ENCODE data around the gene KCNJ6.

The KCNJ6 gene

DNA sequence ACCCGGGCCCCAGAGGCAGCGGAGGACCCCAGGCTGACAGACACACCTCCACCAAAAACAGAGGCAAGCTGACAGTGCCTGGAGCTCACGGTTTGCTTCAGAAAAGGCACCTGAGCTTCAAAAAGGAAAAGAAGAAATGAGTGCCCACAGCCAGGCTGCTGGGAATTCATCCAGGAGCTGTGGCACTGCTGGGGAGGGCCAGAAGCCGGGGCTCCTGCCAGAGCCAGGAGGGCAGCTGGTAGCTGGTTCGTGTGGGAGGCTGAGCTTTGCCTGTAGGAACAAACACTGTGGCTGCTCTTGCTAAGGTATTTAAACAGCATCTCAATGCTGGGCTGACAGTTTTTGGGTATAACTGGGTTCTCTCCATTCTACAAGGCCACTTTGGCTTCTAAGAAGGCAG, 19.5 kb downstream of the KCNJ6 start:
- no peaks in the 10 kb centered on the region for H3K4me1 ChIP-seq (ENCODE audit: low read length)
- H3K4me2 ChIP-seq (ENCODE audit: low read length) = no peak overlapping the region
- TF ChIP-seq, protein P1, sequence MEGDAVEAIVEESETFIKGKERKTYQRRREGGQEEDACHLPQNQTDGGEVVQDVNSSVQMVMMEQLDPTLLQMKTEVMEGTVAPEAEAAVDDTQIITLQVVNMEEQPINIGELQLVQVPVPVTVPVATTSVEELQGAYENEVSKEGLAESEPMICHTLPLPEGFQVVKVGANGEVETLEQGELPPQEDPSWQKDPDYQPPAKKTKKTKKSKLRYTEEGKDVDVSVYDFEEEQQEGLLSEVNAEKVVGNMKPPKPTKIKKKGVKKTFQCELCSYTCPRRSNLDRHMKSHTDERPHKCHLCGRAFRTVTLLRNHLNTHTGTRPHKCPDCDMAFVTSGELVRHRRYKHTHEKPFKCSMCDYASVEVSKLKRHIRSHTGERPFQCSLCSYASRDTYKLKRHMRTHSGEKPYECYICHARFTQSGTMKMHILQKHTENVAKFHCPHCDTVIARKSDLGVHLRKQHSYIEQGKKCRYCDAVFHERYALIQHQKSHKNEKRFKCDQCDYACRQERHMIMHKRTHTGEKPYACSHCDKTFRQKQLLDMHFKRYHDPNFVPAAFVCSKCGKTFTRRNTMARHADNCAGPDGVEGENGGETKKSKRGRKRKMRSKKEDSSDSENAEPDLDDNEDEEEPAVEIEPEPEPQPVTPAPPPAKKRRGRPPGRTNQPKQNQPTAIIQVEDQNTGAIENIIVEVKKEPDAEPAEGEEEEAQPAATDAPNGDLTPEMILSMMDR (IDR thresholded peaks at IDR 0.05; ENCODE audit: low read depth, low read length) = no peak
- TF ChIP-seq EZH2phosphoT487 (IDR thresholded peaks at IDR 0.05; ENCODE audit: low read depth) = no peak

DNA sequence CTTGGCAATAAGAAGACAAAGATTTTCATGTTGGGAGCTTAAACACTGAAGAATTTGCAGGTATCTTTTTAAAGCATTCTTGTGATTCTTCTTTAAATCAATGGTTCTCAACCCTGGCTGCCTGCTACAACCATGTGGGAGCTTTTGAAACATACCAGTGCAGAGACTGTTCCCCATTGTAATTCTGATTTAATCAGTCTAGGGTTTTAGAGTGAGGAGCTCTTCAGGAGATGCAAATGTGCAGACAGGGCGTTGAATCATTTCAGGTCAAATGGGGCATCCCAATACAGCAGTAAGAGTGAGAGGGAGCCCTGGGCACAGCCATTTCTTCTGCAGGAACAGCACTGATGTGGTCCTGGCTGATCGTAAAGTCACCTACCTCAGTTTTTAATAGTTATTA, 24.3 kb downstream of the KCNJ6 start:
- H3K4me1 ChIP-seq (ENCODE audit: low read length) = no peaks in the 10 kb centered on the region
- no peak overlapping the region for H3K9ac ChIP-seq (ENCODE audit: low read length)
- H3K4me3 ChIP-seq (ENCODE audit: low read length) = no peak overlapping the region
- H4K20me1 ChIP-seq (ENCODE audit: insufficient read depth, low read length) = no peaks in the 10 kb centered on the region
- no peaks in the 10 kb centered on the region for H3K27me3 ChIP-seq (ENCODE audit: low read depth, low read length)
- no peak overlapping the region for H2AFZ ChIP-seq (ENCODE audit: low read depth, low read length)
- TF ChIP-seq EZH2phosphoT487 (IDR thresholded peaks at IDR 0.05; ENCODE audit: low read depth) = no peak
- TF ChIP-seq, protein P1 (IDR thresholded peaks at IDR 0.05; ENCODE audit: low read depth, low read length) = no peak
- H3K36me3 ChIP-seq (replicated peaks; ENCODE audit: low read depth, low read length) = no peaks in the 10 kb centered on the region
- no peaks in the 10 kb centered on the region for H3K9me3 ChIP-seq (ENCODE audit: insufficient read depth, low read length)
- H3K27ac ChIP-seq (ENCODE audit: low read length) = no peak overlapping the region
- H3K79me2 ChIP-seq (ENCODE audit: low read length) = no peaks in the 10 kb centered on the region
- no peak overlapping the region for H3K4me2 ChIP-seq (ENCODE audit: low read length)

More for the DNA sequence above, 19.5 kb downstream of the KCNJ6 start:
- Histone ChIP-seq H3K27ac (ENCODE audit: low read length) (no peak overlapping the region), H3K36me3 (replicated peaks; ENCODE audit: low read depth, low read length) (no peaks in the 10 kb centered on the region), H3K4me3 (ENCODE audit: low read length) (no peak overlapping the region), H3K9ac (ENCODE audit: low read length) (no peak overlapping the region), H2AFZ (ENCODE audit: low read depth, low read length) (no peak overlapping the region), H4K20me1 (ENCODE audit: insufficient read depth, low read length) (no peaks in the 10 kb centered on the region), H3K79me2 (ENCODE audit: low read length) (no peaks in the 10 kb centered on the region), H3K9me3 (ENCODE audit: insufficient read depth, low read length) (no peaks in the 10 kb centered on the region), H3K27me3 (ENCODE audit: low read depth, low read length) (no peaks in the 10 kb centered on the region)

DNA sequence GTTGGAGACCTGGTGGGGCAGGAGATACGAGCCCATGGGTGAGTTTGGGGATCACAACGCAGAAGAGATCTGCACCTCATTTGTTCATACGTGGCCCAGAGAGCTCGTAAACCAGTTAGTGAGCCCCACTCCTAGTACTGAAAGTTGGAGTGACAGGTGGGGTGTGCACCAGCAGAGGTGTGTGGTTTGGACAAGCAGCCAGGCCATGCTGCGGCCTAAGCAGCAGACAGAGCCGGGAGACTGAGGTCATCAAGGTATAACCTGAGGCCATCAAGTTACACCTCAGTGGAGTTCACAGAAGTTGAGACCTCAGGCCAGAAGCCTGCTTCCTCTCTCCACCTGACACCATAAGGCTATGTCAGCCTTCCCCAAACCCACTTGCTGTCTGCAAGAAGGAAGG, 27.6 kb downstream of the KCNJ6 start:
- H3K9ac ChIP-seq (ENCODE audit: low read length) = no peak overlapping the region
- no peak overlapping the region for H3K27ac ChIP-seq (ENCODE audit: low read length)

DNA sequence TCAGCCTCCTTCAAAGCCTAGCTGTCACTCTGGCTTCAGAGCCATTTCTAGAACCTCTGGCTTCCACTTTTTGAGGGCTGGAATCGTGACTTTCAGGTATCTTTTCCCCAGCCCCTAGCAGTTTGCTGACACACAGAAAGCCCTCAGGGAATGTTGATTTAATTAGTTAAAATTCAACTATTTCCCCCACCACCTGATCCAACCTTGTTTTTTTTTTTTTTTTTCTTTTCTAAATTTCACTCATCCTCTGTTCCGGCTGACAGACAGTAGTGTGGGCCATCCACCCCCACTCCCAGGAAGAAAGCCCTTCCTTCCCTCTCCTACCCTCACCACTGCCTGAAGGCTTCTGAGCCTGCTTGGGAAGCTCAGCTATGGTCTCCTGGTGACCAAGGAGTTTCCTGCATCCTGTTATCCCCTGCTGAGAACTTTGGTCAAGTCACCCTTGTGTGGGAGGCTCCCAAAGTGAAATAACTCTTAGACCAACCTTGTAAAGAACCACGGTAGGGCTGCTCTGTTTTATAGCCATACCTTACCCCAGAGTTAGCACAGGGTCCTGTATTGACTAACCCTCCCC, 29.4 kb downstream of the KCNJ6 start:
- Histone ChIP-seq H3K27ac (ENCODE audit: low read length) (no peak overlapping the region), H3K27me3 (ENCODE audit: low read depth, low read length) (no peaks in the 10 kb centered on the region), H3K79me2 (ENCODE audit: low read length) (no peaks in the 10 kb centered on the region), H4K20me1 (ENCODE audit: insufficient read depth, low read length) (no peaks in the 10 kb centered on the region), H3K9me3 (ENCODE audit: insufficient read depth, low read length) (no peaks in the 10 kb centered on the region), H3K4me2 (ENCODE audit: low read length) (no peak overlapping the region), H3K4me1 (ENCODE audit: low read length) (no peaks in the 10 kb centered on the region), H3K36me3 (replicated peaks; ENCODE audit: low read depth, low read length) (no peaks in the 10 kb centered on the region), H3K9ac (ENCODE audit: low read length) (no peak overlapping the region), H3K4me3 (ENCODE audit: low read length) (no peak overlapping the region), H2AFZ (ENCODE audit: low read depth, low read length) (no peak overlapping the region)
- TF ChIP-seq, protein P1 (IDR thresholded peaks at IDR 0.05; ENCODE audit: low read depth, low read length) = no peak
- TF ChIP-seq EZH2phosphoT487 (IDR thresholded peaks at IDR 0.05; ENCODE audit: low read depth) = no peak

More for the DNA sequence above, 27.6 kb downstream of the KCNJ6 start:
- no peaks in the 10 kb centered on the region for H3K9me3 ChIP-seq (ENCODE audit: insufficient read depth, low read length)
- no peaks in the 10 kb centered on the region for H4K20me1 ChIP-seq (ENCODE audit: insufficient read depth, low read length)
- H3K79me2 ChIP-seq (ENCODE audit: low read length) = no peaks in the 10 kb centered on the region
- H2AFZ ChIP-seq (ENCODE audit: low read depth, low read length) = no peak overlapping the region
- no peak overlapping the region for H3K4me3 ChIP-seq (ENCODE audit: low read length)
- no peaks in the 10 kb centered on the region for H3K36me3 ChIP-seq (replicated peaks; ENCODE audit: low read depth, low read length)
- H3K4me1 ChIP-seq (ENCODE audit: low read length) = no peaks in the 10 kb centered on the region
- no peak overlapping the region for H3K4me2 ChIP-seq (ENCODE audit: low read length)
- no peaks in the 10 kb centered on the region for H3K27me3 ChIP-seq (ENCODE audit: low read depth, low read length)
- no peak for TF ChIP-seq EZH2phosphoT487 (IDR thresholded peaks at IDR 0.05; ENCODE audit: low read depth)
- TF ChIP-seq, protein P1 (IDR thresholded peaks at IDR 0.05; ENCODE audit: low read depth, low read length) = no peak
